ENCODE results near the gene TANGO6.
A peak's percentile ranks its signal among the peaks of the same experiment; 100 is the strongest.

Gene TANGO6

DNA sequence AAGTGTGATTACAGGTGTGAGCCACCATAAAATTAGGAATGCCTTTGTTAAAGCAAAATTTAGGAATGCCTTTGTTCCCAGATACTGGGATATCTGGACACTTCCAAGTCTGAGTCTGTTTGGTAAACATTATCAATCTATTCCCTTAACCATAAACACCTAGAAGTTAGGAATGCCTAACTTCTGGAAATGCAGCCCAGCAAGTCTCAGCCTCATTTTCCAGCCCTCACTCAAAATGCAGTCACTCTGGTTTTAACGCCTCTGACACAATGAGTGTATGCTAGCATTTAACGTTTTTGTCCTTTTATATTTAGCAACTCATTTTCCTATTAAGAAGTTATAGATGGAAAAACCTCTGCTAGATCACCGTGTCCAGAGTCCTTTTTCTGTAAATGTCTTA lies 227.7 kb downstream of the TANGO6 start:
- Mint-ChIP-seq H3K36me3 (ENCODE audit: low read depth) (no peaks in the 10 kb centered on the region), H3K4me3 (no peak overlapping the region), H3K27me3 (no peaks in the 10 kb centered on the region), H3K27ac (no peak overlapping the region), H3K4me1 (ENCODE audit: low read depth) (no peaks in the 10 kb centered on the region), H3K9me3 (no peaks in the 10 kb centered on the region)
- intact Hi-C loops (cut with micrococcal nuclease) = no loop called here

GRCh38 chr16:69072640-69072974 lies 229.3 kb downstream of the TANGO6 start:
- Mint-ChIP-seq H3K36me3 (ENCODE audit: low read depth) (peaks cover 6% of the 10 kb centered on the region), H3K4me3 (no peak overlapping the region), H3K9me3 (no peaks in the 10 kb centered on the region), H3K27me3 (no peaks in the 10 kb centered on the region), H3K27ac (no peak overlapping the region), H3K4me1 (ENCODE audit: low read depth) (no peaks in the 10 kb centered on the region)
- intact Hi-C loops (cut with micrococcal nuclease) = no loop called here

DNA sequence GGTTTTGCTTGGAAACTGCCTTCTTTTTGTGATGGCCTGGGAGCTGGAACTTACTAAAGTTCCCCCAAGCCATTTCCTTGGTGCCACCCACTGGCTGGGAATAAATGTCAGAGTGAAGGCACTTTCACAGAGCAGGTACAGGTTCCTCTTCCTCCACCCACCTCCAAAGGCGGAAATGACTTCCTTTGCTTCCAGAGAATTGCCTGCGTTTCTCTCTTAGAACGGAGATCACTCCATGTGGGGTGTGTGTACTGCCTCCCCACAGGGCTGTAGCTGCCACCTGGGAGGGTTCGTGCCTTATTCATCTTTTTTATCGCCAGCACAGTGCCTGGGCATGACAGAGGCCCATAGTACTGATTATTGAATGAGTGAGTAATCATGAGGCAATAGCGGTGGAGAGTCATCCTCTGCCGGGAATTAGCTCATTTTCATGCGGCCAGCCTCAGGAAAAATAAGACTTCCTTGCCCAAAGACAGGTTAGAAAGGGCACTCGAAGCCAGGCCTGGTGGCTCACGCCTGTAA lies 229.9 kb downstream of the TANGO6 start:
- Mint-ChIP-seq H3K4me3 (no peak overlapping the region), H3K9me3 (no peaks in the 10 kb centered on the region), H3K27ac (no peak overlapping the region), H3K27me3 (no peaks in the 10 kb centered on the region), H3K4me1 (ENCODE audit: low read depth) (no peaks in the 10 kb centered on the region), H3K36me3 (ENCODE audit: low read depth) (peaks cover 6% of the 10 kb centered on the region)
- intact Hi-C loops (cut with micrococcal nuclease) = no loop called here

DNA sequence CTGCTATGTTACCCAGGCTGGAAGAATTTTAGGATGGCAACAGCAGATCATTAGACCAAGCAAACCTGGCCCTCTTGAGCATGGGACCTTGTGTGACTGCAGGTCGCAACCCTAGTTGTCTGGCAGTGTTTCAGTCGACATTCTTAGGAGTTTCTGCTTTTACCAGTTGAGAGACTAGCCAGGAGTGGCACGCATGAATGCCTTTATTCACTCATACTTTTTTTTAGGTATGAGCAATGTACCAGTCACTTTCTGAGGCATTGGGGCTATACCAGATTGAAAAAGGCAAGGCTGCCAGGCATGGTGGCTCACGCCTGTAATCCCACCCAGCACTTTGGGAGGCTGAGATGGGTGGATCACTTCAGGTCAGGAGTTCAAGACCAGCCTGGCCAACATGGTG lies 233.9 kb downstream of the TANGO6 start:
- H3K9me3 Mint-ChIP-seq = no peaks in the 10 kb centered on the region
- H3K4me1 Mint-ChIP-seq (ENCODE audit: low read depth) = peaks cover 4% of the 10 kb centered on the region
- no peak overlapping the region for H3K27ac Mint-ChIP-seq
- intact Hi-C loops (cut with micrococcal nuclease) = no loop called here
- peaks cover 6% of the 10 kb centered on the region for H3K36me3 Mint-ChIP-seq (ENCODE audit: low read depth)
- H3K27me3 Mint-ChIP-seq = no peaks in the 10 kb centered on the region
- H3K4me3 Mint-ChIP-seq = no peak overlapping the region

DNA sequence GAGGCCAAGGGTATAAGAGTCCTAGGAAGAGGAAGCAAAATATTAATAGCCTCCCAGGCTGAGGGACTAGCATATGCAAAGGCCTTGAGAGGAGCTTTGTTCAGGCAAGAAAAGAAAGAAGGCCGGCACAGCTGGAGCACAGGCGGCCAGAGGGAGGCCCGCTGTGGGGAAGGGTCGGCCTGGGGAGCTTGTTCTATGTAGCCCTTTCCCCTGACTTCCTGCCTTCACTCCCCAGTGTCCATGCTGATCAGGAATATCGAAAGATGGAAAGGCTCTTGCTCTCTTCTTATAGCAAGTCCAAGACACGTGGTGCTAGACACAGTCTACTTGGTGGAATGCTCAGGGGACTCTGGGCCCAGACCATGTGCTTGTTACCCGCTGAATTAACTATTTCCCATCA lies 234.7 kb downstream of the TANGO6 start:
- Mint-ChIP-seq H3K4me1 (ENCODE audit: low read depth) (peaks cover 4% of the 10 kb centered on the region), H3K36me3 (ENCODE audit: low read depth) (peaks cover 11% of the 10 kb centered on the region), H3K27me3 (no peaks in the 10 kb centered on the region), H3K27ac (no peak overlapping the region), H3K9me3 (no peaks in the 10 kb centered on the region), H3K4me3 (no peak overlapping the region)
- intact Hi-C loops (cut with micrococcal nuclease) = no loop called here

DNA sequence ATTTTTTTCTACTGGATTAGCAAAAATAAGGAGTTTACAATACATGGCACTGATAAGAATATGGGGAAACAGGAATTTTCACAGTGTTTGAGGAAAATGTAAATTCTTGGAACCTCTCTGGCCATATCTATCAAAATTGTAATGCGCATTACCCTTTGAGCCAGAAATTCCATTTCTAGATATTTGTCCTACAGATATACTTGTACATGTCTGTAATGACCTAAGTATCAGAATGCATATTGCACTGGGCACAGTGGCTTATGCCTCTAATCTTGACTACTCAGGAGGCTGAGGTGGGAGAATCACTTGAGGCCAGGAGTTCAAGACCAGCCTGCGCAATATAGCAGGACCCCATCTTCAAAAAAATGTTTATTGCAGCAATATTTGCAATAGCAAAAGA lies 236.4 kb downstream of the TANGO6 start:
- H3K4me1 Mint-ChIP-seq (ENCODE audit: low read depth) = peaks cover 4% of the 10 kb centered on the region
- H3K9me3 Mint-ChIP-seq = no peaks in the 10 kb centered on the region
- H3K27ac Mint-ChIP-seq = no peak overlapping the region
- peaks cover 23% of the 10 kb centered on the region for H3K36me3 Mint-ChIP-seq (ENCODE audit: low read depth)
- intact Hi-C loops (cut with micrococcal nuclease) = no loop called here
- H3K27me3 Mint-ChIP-seq = no peaks in the 10 kb centered on the region
- H3K4me3 Mint-ChIP-seq = no peak overlapping the region

DNA sequence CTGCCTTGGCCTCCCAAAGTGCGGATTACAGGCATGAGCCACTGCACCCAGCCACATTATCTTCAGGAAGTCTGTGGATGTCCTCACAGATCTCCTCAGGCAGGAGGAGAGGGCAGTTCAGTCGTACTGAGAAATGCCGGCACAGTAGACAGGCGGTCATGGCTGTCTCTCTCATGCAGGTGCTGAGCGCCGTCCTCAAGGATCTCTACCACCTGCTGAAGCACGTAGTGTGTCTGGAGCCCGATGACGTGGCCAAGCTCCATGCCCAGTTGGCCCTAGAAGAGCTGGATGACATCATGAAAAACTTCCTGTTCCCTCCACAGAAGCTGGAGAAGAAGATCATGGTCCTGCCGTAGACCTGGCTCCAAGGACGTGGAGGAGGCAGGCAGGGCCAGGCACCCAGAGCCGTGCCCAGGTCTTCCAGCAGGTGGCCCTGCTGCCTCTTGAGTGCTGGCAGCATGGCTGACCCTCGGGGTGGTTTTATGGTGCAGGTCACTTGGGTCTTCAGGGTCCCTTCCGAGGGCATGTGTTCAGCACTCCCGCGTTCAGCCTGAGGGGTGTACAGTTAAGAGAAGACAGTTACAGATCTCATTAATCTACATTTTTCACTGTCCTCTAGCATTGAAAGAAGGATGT lies 240.1 kb downstream of the TANGO6 start:
- H3K9me3 Mint-ChIP-seq = no peaks in the 10 kb centered on the region

GRCh38 chr16:69084289-69084688 lies 241.0 kb downstream of the TANGO6 start:
- peaks cover 28% of the 10 kb centered on the region for H3K36me3 Mint-ChIP-seq (ENCODE audit: low read depth)
- H3K27me3 Mint-ChIP-seq = no peaks in the 10 kb centered on the region
- no peak overlapping the region for H3K27ac Mint-ChIP-seq
- no peak overlapping the region for H3K4me3 Mint-ChIP-seq
- H3K9me3 Mint-ChIP-seq = no peaks in the 10 kb centered on the region
- intact Hi-C loops (cut with micrococcal nuclease) = no loop called here
- peaks cover 19% of the 10 kb centered on the region for H3K4me1 Mint-ChIP-seq (ENCODE audit: low read depth)

More for the DNA sequence above, 240.1 kb downstream of the TANGO6 start:
- Mint-ChIP-seq H3K27me3 (no peaks in the 10 kb centered on the region), H3K4me3 (no peak overlapping the region), H3K36me3 (ENCODE audit: low read depth) (peaks cover 28% of the 10 kb centered on the region), H3K4me1 (ENCODE audit: low read depth) (peaks cover 12% of the 10 kb centered on the region), H3K27ac (no peak overlapping the region)
- intact Hi-C loops (cut with micrococcal nuclease) = no loop called here

GRCh38 chr16:69085032-69085695 lies 241.8 kb downstream of the TANGO6 start:
- H3K4me1 Mint-ChIP-seq (ENCODE audit: low read depth) = peaks cover 25% of the 10 kb centered on the region
- intact Hi-C loops (cut with micrococcal nuclease) = no loop called here
- no peaks in the 10 kb centered on the region for H3K27me3 Mint-ChIP-seq
- H3K27ac Mint-ChIP-seq = no peak overlapping the region
- H3K4me3 Mint-ChIP-seq = no peak overlapping the region
- H3K36me3 Mint-ChIP-seq (ENCODE audit: low read depth) = peaks cover 28% of the 10 kb centered on the region
- H3K9me3 Mint-ChIP-seq = no peaks in the 10 kb centered on the region

DNA sequence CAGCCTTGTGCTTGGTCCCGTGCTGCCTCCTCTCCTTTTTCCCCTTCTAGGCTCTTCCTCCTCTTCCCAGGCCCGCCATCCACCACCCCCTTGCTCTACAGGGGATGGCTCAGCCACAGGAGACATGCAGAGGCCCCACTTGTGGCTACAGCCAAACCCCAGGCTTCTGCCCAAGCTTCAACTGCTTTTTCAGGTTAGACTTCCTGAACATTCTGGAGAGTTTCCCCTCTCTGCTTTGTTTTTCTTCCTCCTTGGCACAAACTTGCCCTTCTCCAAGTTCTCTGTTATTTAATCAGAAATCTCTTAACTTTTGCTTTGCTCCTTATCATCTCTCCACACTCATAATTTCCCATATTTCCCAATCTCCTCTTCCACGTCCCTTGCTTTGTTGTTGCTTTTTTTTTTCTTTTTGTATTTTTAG lies 243.8 kb downstream of the TANGO6 start:
- intact Hi-C loops (cut with micrococcal nuclease) = no loop called here
- Mint-ChIP-seq H3K9me3 (no peaks in the 10 kb centered on the region), H3K27ac (peak overlapping the region; percentile 13), H3K36me3 (ENCODE audit: low read depth) (peaks cover 28% of the 10 kb centered on the region), H3K4me3 (no peak overlapping the region), H3K4me1 (ENCODE audit: low read depth) (peaks cover 21% of the 10 kb centered on the region), H3K27me3 (no peaks in the 10 kb centered on the region)

GRCh38 chr16:69088684-69089083 lies 245.4 kb downstream of the TANGO6 start:
- H3K4me3 Mint-ChIP-seq = no peak overlapping the region
- no peaks in the 10 kb centered on the region for H3K9me3 Mint-ChIP-seq
- no peak overlapping the region for H3K27ac Mint-ChIP-seq
- H3K36me3 Mint-ChIP-seq (ENCODE audit: low read depth) = peaks cover 17% of the 10 kb centered on the region
- H3K27me3 Mint-ChIP-seq = no peaks in the 10 kb centered on the region
- H3K4me1 Mint-ChIP-seq (ENCODE audit: low read depth) = peaks cover 21% of the 10 kb centered on the region
- intact Hi-C loops (cut with micrococcal nuclease) = no loop called here

GRCh38 chr16:69089091-69089910 lies 246.0 kb downstream of the TANGO6 start:
- H3K27ac Mint-ChIP-seq = no peak overlapping the region
- H3K36me3 Mint-ChIP-seq (ENCODE audit: low read depth) = peaks cover 11% of the 10 kb centered on the region
- no peak overlapping the region for H3K4me3 Mint-ChIP-seq
- H3K4me1 Mint-ChIP-seq (ENCODE audit: low read depth) = peaks cover 21% of the 10 kb centered on the region
- H3K27me3 Mint-ChIP-seq = no peaks in the 10 kb centered on the region
- intact Hi-C loops (cut with micrococcal nuclease) = no loop called here
- no peaks in the 10 kb centered on the region for H3K9me3 Mint-ChIP-seq

DNA sequence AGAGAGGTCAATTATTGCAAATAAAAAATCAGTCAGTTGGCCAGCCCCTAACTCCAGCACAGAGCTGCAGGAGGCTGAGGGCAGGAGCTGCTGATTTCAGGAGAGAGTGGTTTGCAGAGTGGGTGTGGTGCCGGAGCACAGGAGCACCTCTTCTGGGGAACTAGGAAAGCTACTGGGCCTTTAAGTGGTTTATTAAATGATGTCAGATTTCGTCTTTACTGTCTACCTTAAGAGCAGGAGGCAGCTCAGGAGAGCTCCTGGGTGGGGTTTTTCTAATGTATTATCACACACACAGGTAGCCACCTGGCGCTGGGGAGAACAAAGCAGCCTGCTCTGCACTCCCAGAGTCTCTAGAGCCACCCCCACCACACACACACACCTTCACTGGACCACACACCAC lies 250.6 kb downstream of the TANGO6 start:
- intact Hi-C loops (cut with micrococcal nuclease) = no loop called here
- Mint-ChIP-seq H3K36me3 (ENCODE audit: low read depth) (no peaks in the 10 kb centered on the region), H3K27me3 (peaks cover 4% of the 10 kb centered on the region), H3K4me1 (ENCODE audit: low read depth) (peaks cover 16% of the 10 kb centered on the region), H3K4me3 (no peak overlapping the region), H3K27ac (no peak overlapping the region), H3K9me3 (no peaks in the 10 kb centered on the region)

DNA sequence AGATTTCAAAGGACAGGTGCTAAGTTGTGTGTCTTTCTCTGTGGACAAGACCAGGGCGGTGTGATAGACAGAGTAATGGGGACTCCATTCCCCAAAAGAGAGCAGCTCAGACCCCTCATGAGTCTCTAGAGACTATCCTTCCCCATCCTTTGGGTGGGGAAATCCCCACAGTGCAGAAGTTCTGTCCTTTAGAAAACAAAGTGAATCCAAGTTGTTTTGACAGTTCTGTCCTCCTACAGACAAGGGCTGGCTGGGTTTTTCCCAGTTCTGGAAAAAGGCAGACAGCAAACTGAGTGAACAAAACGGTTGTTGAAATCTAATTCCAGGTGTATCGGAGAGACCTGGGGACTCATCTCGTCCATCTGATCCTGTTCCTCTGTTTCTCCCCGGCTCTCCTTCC lies 251.2 kb downstream of the TANGO6 start:
- Mint-ChIP-seq H3K27me3 (peaks cover 6% of the 10 kb centered on the region), H3K36me3 (ENCODE audit: low read depth) (no peaks in the 10 kb centered on the region), H3K9me3 (no peaks in the 10 kb centered on the region), H3K27ac (peak overlapping the region; percentile 42), H3K4me1 (ENCODE audit: low read depth) (peaks cover 11% of the 10 kb centered on the region), H3K4me3 (no peak overlapping the region)
- intact Hi-C loops (cut with micrococcal nuclease) = no loop called here

All from dendritic cell treated with granulocyte-macrophage colony-stimulating factor and Interleukin-4, amounts not matched to agents 40 ng/mL and 50 ng/mL, for 4 days (primary cell).